GM23248 (cell line): ENCODE results near the gene EDC3. TPM values are rescaled to one million over a fixed set of nuclear protein-coding genes. Genes with fewer than 3 reads are reported as not detected.
"Not testable (repeated sequence)": the region's sequence is repeated elsewhere in the genome, so short reads cannot be mapped to it uniquely, and the experiment has no call there.

ENCODE experiments used
- DNase-seq: peaks from one replicate; pipeline ENCODE4 v3.0.0-alpha.2; 2015
- H2AFZ ChIP-seq: fragments of 200-600 bp; sonication (generic); 2 replicates; pipeline ENCODE4 v1.6.1; 2016; ENCODE audit warnings: antibody characterized with exemption
- H3F3A ChIP-seq: fragments of 200-600 bp; sonication (generic); 2 replicates; pipeline ENCODE4 v1.6.1; 2016; ENCODE audit warnings: mild to moderate bottlenecking, antibody characterized with exemption, mixed run types; ENCODE audit not compliant: insufficient read depth
- H3K27ac ChIP-seq: fragments of 200-600 bp; sonication (generic); 2 replicates; pipeline ENCODE4 v1.5.1; 2016; ENCODE audit warnings: mild to moderate bottlenecking
- H3K27me3 ChIP-seq: fragments of 200-600 bp; sonication (generic); replicated peaks from 2 replicates; pipeline ENCODE4 v1.6.1; 2016; ENCODE audit warnings: mild to moderate bottlenecking; ENCODE audit not compliant: insufficient read depth
- H3K36me3 ChIP-seq: fragments of 200-600 bp; sonication (generic); 2 replicates; pipeline ENCODE4 v1.6.1; 2016; ENCODE audit warnings: low read depth, mild to moderate bottlenecking
- H3K4me1 ChIP-seq: fragments of 200-600 bp; sonication (generic); 2 replicates; pipeline ENCODE4 v1.6.1; 2016; ENCODE audit warnings: mild to moderate bottlenecking; ENCODE audit not compliant: insufficient read depth
- H3K4me2 ChIP-seq: fragments of 200-600 bp; sonication (generic); one replicate; pipeline ENCODE4 v1.6.1; 2016; ENCODE audit warnings: mild to moderate bottlenecking; ENCODE audit not compliant: unreplicated experiment
- H3K4me3 ChIP-seq: fragments of 200-600 bp; sonication (generic); 2 replicates; pipeline ENCODE4 v1.5.1; 2016; ENCODE audit warnings: mild to moderate bottlenecking
- H3K79me2 ChIP-seq: fragments of 200-600 bp; sonication (generic); 2 replicates; pipeline ENCODE4 v1.6.1; 2016; ENCODE audit warnings: mild to moderate bottlenecking; ENCODE audit not compliant: insufficient read depth
- H3K9ac ChIP-seq: fragments of 200-600 bp; sonication (generic); 2 replicates; pipeline ENCODE4 v1.6.1; 2016; ENCODE audit warnings: mild to moderate bottlenecking
- H3K9me2 ChIP-seq: fragments of 200-600 bp; sonication (generic); 2 replicates; pipeline ENCODE4 v1.6.1; 2016; ENCODE audit warnings: mixed run types, mild to moderate bottlenecking, moderate library complexity; ENCODE audit not compliant: insufficient read depth
- H3K9me3 ChIP-seq: fragments of 200-600 bp; sonication (generic); one replicate; pipeline ENCODE4 v1.6.1; 2017; ENCODE audit warnings: low read depth
- H4K20me1 ChIP-seq: fragments of 200-600 bp; sonication (generic); 2 replicates; pipeline ENCODE4 v1.6.0; 2016; ENCODE audit not compliant: insufficient read depth
- EZH2 ChIP-seq: fragments of 200-600 bp; sonication (generic); IDR thresholded peaks from 2 replicates; pipeline ENCODE4 v1.6.1; 2018; ENCODE audit warnings: antibody characterized with exemption, mild to moderate bottlenecking; ENCODE audit not compliant: insufficient read depth, poor library complexity, severe bottlenecking
- EZH2phosphoT487 ChIP-seq: fragments of 200-600 bp; sonication (generic); IDR thresholded peaks from 2 replicates; pipeline ENCODE4 v1.6.1; 2018; ENCODE audit warnings: antibody characterized with exemption, moderate library complexity, mild to moderate bottlenecking, low read depth; ENCODE audit not compliant: insufficient read depth
- WGBS, 2 experiments: methylation state at CpG; one replicate each; pipeline ENCODE4 v1.1.6; 2015 to 2017; ENCODE audit warnings: low lambda C conversion rate in 2 of 2, low coverage in 1 of 2; ENCODE audit errors: missing lambda C conversion rate in 2 of 2; 5-methylcytosine and 5-hydroxymethylcytosine counted together
- in situ Hi-C: fragments of 300-500 bp; cut with MboI; formaldehyde crosslinking; loops from 2 replicates; pipeline ENCODE4 v1.15.0; 2020
- polyA plus RNA-seq: library from polyadenylated mRNA; unstranded; fragments of >200 nt; fragmentation: Nextera tagmentation; extraction: Ambion mirVana; gene quantifications from 2 replicates; pipeline ENCODE4 v1.2.1, GENCODE V29; 2016
- total RNA-seq: library from RNA; depleted of rRNA; stranded (reverse); fragments of >200 nt; shearing (Covaris generic); gene quantifications from 2 replicates; pipeline ENCODE4 v1.2.3, GENCODE V29; 2014

The EDC3 gene
- total and polyA plus RNA-seq, 2 experiments from 2014 or later = 13.9 to 21.8 TPM

DNA sequence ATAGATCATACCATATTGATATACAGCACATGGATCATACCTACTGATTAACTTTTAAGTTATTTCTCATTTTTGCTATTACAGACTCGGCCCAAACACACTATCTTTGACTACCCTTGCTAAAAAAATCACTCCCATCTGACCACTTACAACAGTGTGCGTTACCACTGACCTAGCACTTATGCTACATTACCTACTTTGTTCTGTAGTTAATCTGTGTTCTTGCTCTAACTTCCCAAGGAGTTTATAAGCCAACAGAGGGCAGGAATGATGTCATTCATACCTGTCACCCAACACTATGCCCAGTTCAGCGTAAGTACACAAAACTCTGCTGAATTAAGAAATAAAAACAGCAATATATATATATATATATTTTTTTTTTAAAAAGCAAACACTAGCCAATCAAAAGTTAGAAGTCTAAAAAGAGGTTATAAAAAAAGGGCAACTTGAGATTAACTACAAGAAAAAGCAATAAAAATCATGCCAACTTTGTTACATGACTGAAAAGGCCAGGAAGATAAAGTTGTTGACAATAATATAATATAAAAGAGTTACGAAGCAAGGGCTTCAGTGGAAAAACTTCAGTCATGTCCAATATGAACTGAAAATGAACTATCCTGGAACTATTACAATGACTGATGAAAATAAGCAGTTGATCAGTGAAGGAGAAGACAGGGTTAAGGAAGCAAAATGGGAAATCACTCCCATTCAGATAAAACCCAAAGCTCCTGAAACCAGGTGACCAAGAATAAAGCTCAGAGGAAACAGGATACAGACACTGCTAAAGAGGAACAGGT, 33.6 kb downstream of the EDC3 start:
- H4K20me1 ChIP-seq = 0 out of 2 replicates have a peak, but pooled peaks cover 12% of the 10 kb centered on the region
- H2AFZ ChIP-seq = no peak overlapping the region
- no peak overlapping the region for H3K4me3 ChIP-seq
- H3K9ac ChIP-seq = no peak overlapping the region
- H3F3A ChIP-seq = peaks cover 27% of the 10 kb centered on the region
- H3K27me3 ChIP-seq = no peaks in the 10 kb centered on the region
- no peaks in the 10 kb centered on the region for H3K9me3 ChIP-seq
- peaks cover 23% of the 10 kb centered on the region for H3K4me1 ChIP-seq
- DNase-seq = no peak
- TF ChIP-seq EZH2 (no peak), EZH2phosphoT487 (no peak)
- H3K36me3 ChIP-seq = no peaks in the 10 kb centered on the region
- 97 to 98% methylated on average over 4 of the region's 4 CpGs for WGBS, 2 experiments
- no peak overlapping the region for H3K4me2 ChIP-seq
- no peaks in the 10 kb centered on the region for H3K9me2 ChIP-seq
- in situ Hi-C loops = no loop called here
- H3K79me2 ChIP-seq = peaks cover 71% of the 10 kb centered on the region
- no peak overlapping the region for H3K27ac ChIP-seq

DNA sequence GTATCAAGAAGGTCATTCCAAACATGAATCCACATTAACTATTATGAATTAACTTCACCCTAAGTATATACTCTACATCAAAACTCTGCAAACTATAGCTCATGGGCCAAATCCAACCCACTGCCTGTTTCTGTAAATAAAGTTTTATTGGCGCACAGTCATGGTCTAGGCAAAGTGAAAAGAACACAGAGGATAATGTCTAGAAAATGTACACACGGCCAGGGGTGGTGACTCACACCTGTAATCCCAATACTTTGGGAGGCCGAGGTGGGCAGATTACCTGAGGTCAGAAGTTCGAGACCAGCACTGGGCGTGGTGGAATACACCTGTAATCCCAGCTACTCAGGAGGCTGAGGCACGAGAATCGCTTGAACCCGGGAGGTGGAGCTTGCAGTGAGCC, 34.5 kb downstream of the EDC3 start:
- Histone ChIP-seq H4K20me1 (0 out of 2 replicates have a peak, but pooled peaks cover 12% of the 10 kb centered on the region), H3F3A (peaks cover 27% of the 10 kb centered on the region), H3K4me1 (peaks cover 25% of the 10 kb centered on the region), H3K79me2 (peaks cover 74% of the 10 kb centered on the region)
- H2AFZ ChIP-seq, H3K36me3 ChIP-seq, DNase-seq, in situ Hi-C loops, H3K27ac ChIP-seq, H3K9ac ChIP-seq, H3K4me3 ChIP-seq, H3K27me3 ChIP-seq, H3K4me2 ChIP-seq, H3K9me3 ChIP-seq, H3K9me2 ChIP-seq: not testable (repeated sequence)
- 95 to 99% methylated on average over 6 to 8 of the region's 8 CpGs for whole genome bisulfite sequencing, 2 experiments

DNA sequence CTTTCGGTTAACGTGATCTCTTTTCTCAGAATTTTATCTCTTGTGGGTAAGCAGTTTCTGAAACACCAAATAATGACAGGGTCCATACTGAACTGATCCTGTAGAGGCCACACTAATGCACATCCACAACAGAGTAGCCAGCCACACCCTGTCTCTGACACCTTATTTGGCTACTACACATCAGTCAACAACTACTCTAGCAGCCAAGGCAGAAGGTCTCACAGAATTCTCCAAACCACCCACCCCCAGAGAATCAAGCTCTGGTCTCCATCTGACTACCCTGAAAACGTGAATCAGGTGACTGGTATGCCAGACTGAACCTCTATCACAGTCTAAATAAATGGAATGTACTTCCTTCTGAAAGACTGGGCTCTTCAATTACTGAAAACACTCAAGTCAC, 38.0 kb downstream of the EDC3 start:
- TF ChIP-seq EZH2phosphoT487 (no peak), EZH2 (no peak)
- H3K9ac ChIP-seq = no peak overlapping the region
- peak overlapping the region; percentile 57 for H3K4me2 ChIP-seq
- peaks cover 70% of the 10 kb centered on the region for H3K79me2 ChIP-seq
- no peaks in the 10 kb centered on the region for H3K9me3 ChIP-seq
- no peak overlapping the region for H3K4me3 ChIP-seq
- peaks cover 24% of the 10 kb centered on the region for H3F3A ChIP-seq
- peaks cover 29% of the 10 kb centered on the region for H3K4me1 ChIP-seq
- H3K27ac ChIP-seq = peak overlapping the region; percentile 29; the same call in 1 of the 2 replicates
- no peaks in the 10 kb centered on the region for H3K36me3 ChIP-seq
- 68 to 70% methylated on average over 3 of the region's 3 CpGs for WGBS, 2 experiments
- H3K9me2 ChIP-seq = no peaks in the 10 kb centered on the region
- no peak overlapping the region for H2AFZ ChIP-seq
- no peaks in the 10 kb centered on the region for H3K27me3 ChIP-seq
- DNase-seq = peak; percentile 55
- in situ Hi-C loops = no loop called here
- H4K20me1 ChIP-seq = peaks cover 10% of the 10 kb centered on the region

- Histone ChIP-seq H3K4me2 (no peak overlapping the region), H4K20me1 (peaks cover 5% of the 10 kb centered on the region)
- 84 to 89% methylated on average over 6 of the region's 6 CpGs for WGBS, 2 experiments
Measured at GRCh38 chr15:74656935-74657535, 38.8 kb downstream of the EDC3 start.

More at GRCh38 chr15:74656935-74657535, 38.8 kb downstream of the EDC3 start:
- Histone ChIP-seq H3K9me2 (no peaks in the 10 kb centered on the region), H3K9ac (no peak overlapping the region), H3K9me3 (no peaks in the 10 kb centered on the region), H3K36me3 (no peaks in the 10 kb centered on the region), H3K79me2 (peaks cover 62% of the 10 kb centered on the region), H3K4me1 (peaks cover 29% of the 10 kb centered on the region), H2AFZ (no peak overlapping the region), H3K4me3 (no peak overlapping the region), H3F3A (peaks cover 24% of the 10 kb centered on the region), H3K27ac (no peak overlapping the region; the same call in 1 of the 2 replicates), H3K27me3 (no peaks in the 10 kb centered on the region)
- TF ChIP-seq EZH2 (no peak), EZH2phosphoT487 (no peak)
- in situ Hi-C loops = no loop called here
- DNase-seq = no peak
